AML-193 (cell line): ENCODE data around the gene RASIP1.

Source experiments
- DNase-seq, 2 experiments: peaks; one replicate each; lab custom pipeline; 2025; lab: John Stamatoyannopoulos, UW

Gene RASIP1

GRCh38 chr19:48756212-48756611 lies 15.8 kb upstream of the RASIP1 start:
- no peak for DNase-seq

- DNase-seq: no peak
Observed at GRCh38 chr19:48755787-48756186, 15.4 kb upstream of the RASIP1 start.

- no peak for DNase-seq
Observed at GRCh38 chr19:48755084-48755641, 14.8 kb upstream of the RASIP1 start, which contains the start of gene FGF21. Gene FGF21, plus strand, starts transcription at chr19:48755524. Its CDS starts 713 bp downstream, at chr19:48756237.

- no peak for DNase-seq
Observed at GRCh38 chr19:48752496-48753365, 12.3 kb upstream of the RASIP1 start, which contains the start of gene FUT1. Gene FUT1, minus strand, starts transcription at chr19:48752641. Its CDS starts 1,360 bp downstream, at chr19:48751281.

GRCh38 chr19:48751845-48752495 lies 11.6 kb upstream of the RASIP1 start:
- DNase-seq: no peak

- DNase-seq: peak in 1 of 2 experiments; percentile 1
Observed at GRCh38 chr19:48750771-48751504, 10.5 kb upstream of the RASIP1 start.

- no peak for DNase-seq
Observed at GRCh38 chr19:48750351-48750750, 9.9 kb upstream of the RASIP1 start.

GRCh38 chr19:48749571-48750198 lies 9.3 kb upstream of the RASIP1 start:
- DNase-seq: no peak

GRCh38 chr19:48746738-48747575 lies 6.5 kb upstream of the RASIP1 start, which contains the start of gene IZUMO1:
Gene IZUMO1, minus strand, starts transcription at chr19:48746909. Its CDS starts 1,050 bp downstream, at chr19:48745859.
- no peak for DNase-seq

- no peak for DNase-seq
Observed at GRCh38 chr19:48746110-48746509, 5.7 kb upstream of the RASIP1 start.

GRCh38 chr19:48745208-48745995 lies 5.0 kb upstream of the RASIP1 start:
- DNase-seq: peak; percentile 6 to 17

GRCh38 chr19:48742096-48742495 lies 1.7 kb upstream of the RASIP1 start:
- DNase-seq: no peak

GRCh38 chr19:48741129-48741999 lies 954 bp upstream of the RASIP1 start:
- DNase-seq: no peak

- no peak for DNase-seq
Observed at GRCh38 chr19:48739404-48740163, 826 bp downstream of the RASIP1 start.

- DNase-seq: peak; percentile 46 to 53
Observed at GRCh38 chr19:48738557-48739403, 1.6 kb downstream of the RASIP1 start.

- DNase-seq: no peak
Observed at GRCh38 chr19:48737360-48737998, 2.9 kb downstream of the RASIP1 start.
